HepG2 (cell line): ENCODE measurements around the gene SLC29A3. TPM values are rescaled to one million over a fixed set of nuclear protein-coding genes. Genes with fewer than 3 reads are reported as not detected.
A peak's percentile ranks its signal among the peaks of the same experiment; 100 is the strongest.

Experiments used
- ATAC-seq: fragments of 200-7000 bp; cut with Tn5 transposase; 3 replicates; pipeline ENCODE4 v1.9.1; 2020; ENCODE audit warnings: mild to moderate bottlenecking, moderate library complexity
- BruUV-seq: library from RNA; stranded (reverse); fragments of 400-500 nt; replicated peaks from 2 replicates; lab custom pipeline; 2021; lab: Mats Ljungman, UMichigan
- CTCF ChIA-PET: fragments of 300-600 bp; formaldehyde crosslinking; extraction: SDS; loops from one replicate; lab custom pipeline; 2021; ENCODE audit warnings: low total read pairs, inconsistent platforms, low intra/inter-chr PET ratio; lab: Yijun Ruan, JAX
- POLR2A ChIA-PET: fragments of 350-600 bp; sonication (Branson Sonifier 250); formaldehyde crosslinking; loops from one replicate; lab custom pipeline; 2020; ENCODE audit warnings: antibody characterized with exemption, inconsistent platforms; lab: Yijun Ruan, JAX
- DNase-seq: peaks from one replicate; pipeline ENCODE4 v3.0.0-alpha.2; 2015; ENCODE audit warnings: low spot score
- FAIRE-seq: peaks from 3 replicates; lab custom pipeline; 2011; peaks lifted over from hg19 to GRCh38; lab: Jason Lieb, UNC
- H2AFZ ChIP-seq: one replicate; pipeline ENCODE4 v1.6.1; 2011; ENCODE audit warnings: low read length, inconsistent platforms
- H3K27ac ChIP-seq: fragments of 300-600 bp; 3 replicates; pipeline ENCODE4 v1.8.0; 2011; ENCODE audit warnings: mixed run types, mild to moderate bottlenecking, mixed read lengths, low read length, inconsistent platforms; ENCODE audit not compliant: insufficient read depth; ENCODE audit errors: extremely low read length
- H3K27me3 ChIP-seq, 2 experiments: fragments of 200-600 bp in 1 of 2; 2 replicates in 1 of 2; 3 replicates in 1 of 2; pipeline versions ENCODE4 v1.6.0 to v1.8.0; 2011; ENCODE audit warnings: low read length in 2 of 2, mild to moderate bottlenecking in 2 of 2, moderate library complexity in 2 of 2, inconsistent platforms in 1 of 2; ENCODE audit not compliant: insufficient read depth in 2 of 2, control insufficient read depth in 1 of 2
- H3K36me3 ChIP-seq, 2 experiments: fragments of 200-600 bp in 1 of 2; replicated peaks in 1 of 2; 2 replicates in 1 of 2; 3 replicates in 1 of 2; pipeline versions ENCODE4 v1.5.1 to v1.8.0; 2011; ENCODE audit warnings: low read length in 2 of 2, inconsistent platforms in 1 of 2; ENCODE audit not compliant: insufficient read depth in 2 of 2, control insufficient read depth in 1 of 2
- H3K4me1 ChIP-seq: 2 replicates; pipeline ENCODE4 v1.5.1; 2012; ENCODE audit warnings: low read length, inconsistent platforms; ENCODE audit not compliant: insufficient read depth
- H3K4me2 ChIP-seq: 2 replicates; pipeline ENCODE4 v1.6.0; 2011; ENCODE audit warnings: low read depth, low read length, inconsistent platforms
- H3K4me3 ChIP-seq, 3 experiments: fragments of 200-600 bp in 1 of 3; sonication (generic), shearing (Covaris generic) in 1 of 3; replicated peaks in 1 of 3; 2 replicates each; pipeline ENCODE4 v1.5.1; 2011 to 2016; ENCODE audit warnings: low read length in 3 of 3, inconsistent platforms in 2 of 3, low read depth in 2 of 3, mild to moderate bottlenecking in 2 of 3, control low read depth in 1 of 3, mixed read lengths in 1 of 3; ENCODE audit not compliant: insufficient read depth in 1 of 3
- H3K79me2 ChIP-seq: one replicate; pipeline ENCODE4 v1.6.1; 2011; ENCODE audit warnings: low read length, inconsistent platforms; ENCODE audit not compliant: insufficient read depth
- H3K9ac ChIP-seq: 2 replicates; pipeline ENCODE4 v1.6.0; 2011; ENCODE audit warnings: mild to moderate bottlenecking, low read depth, low read length, inconsistent platforms; ENCODE audit not compliant: insufficient read depth
- H3K9me3 ChIP-seq: 2 replicates; pipeline ENCODE4 v1.5.1; 2012; ENCODE audit warnings: mild to moderate bottlenecking, low read length
- H4K20me1 ChIP-seq: 2 replicates; pipeline ENCODE4 v1.6.0; 2011; ENCODE audit warnings: inconsistent platforms, mild to moderate bottlenecking, low read length, moderate library complexity; ENCODE audit not compliant: insufficient read depth
- ARID2 ChIP-seq: sonication (generic); formaldehyde crosslinking; IDR thresholded peaks from 2 replicates; pipeline ENCODE4 v1.8.1; 2022; ENCODE audit warnings: mild to moderate bottlenecking, missing genetic modification reagents, borderline replicate concordance
- ASH2L ChIP-seq: fragments of 300-600, 200-600 bp; sonication (generic); IDR thresholded peaks from 2 replicates; pipeline ENCODE4 v1.7.0; 2017; ENCODE audit warnings: low read depth, mild to moderate bottlenecking, moderate library complexity, mixed read lengths, low read length; ENCODE audit not compliant: insufficient read length
- ERF ChIP-seq: IDR thresholded peaks from 2 replicates; pipeline ENCODE4 v1.6.1; 2018; ENCODE audit warnings: missing biosample characterization, missing genetic modification reagents
- ESRRA ChIP-seq: sonication (generic); formaldehyde crosslinking; IDR thresholded peaks from 2 replicates; pipeline ENCODE4 v1.5.1; 2020; ENCODE audit warnings: mild to moderate bottlenecking, low read depth, missing genetic modification reagents
- FOSL2 ChIP-seq: sonication (generic); formaldehyde crosslinking; IDR thresholded peaks from 2 replicates; pipeline ENCODE4 v1.4.0; 2020; ENCODE audit warnings: missing genetic modification reagents
- HIC2 ChIP-seq: sonication (generic); formaldehyde crosslinking; IDR thresholded peaks from 2 replicates; pipeline ENCODE4 v1.9.0; 2022; ENCODE audit warnings: low read depth, missing genetic modification reagents
- KDM5A ChIP-seq: fragments of 200-600 bp; sonication (generic); IDR thresholded peaks from 2 replicates; pipeline ENCODE4 v1.7.0; 2018; ENCODE audit warnings: antibody characterized with exemption, mild to moderate bottlenecking, low read length, borderline replicate concordance
- PHF8 ChIP-seq: sonication (generic); formaldehyde crosslinking; IDR thresholded peaks from 2 replicates; pipeline ENCODE4 v1.5.0; 2020; ENCODE audit warnings: missing genetic modification reagents
- POLR2A ChIP-seq, 2 experiments: IDR thresholded peaks; 2 replicates each; pipeline ENCODE4 v1.6.1; 2011; ENCODE audit warnings: low read depth in 2 of 2, low read length in 2 of 2, mild to moderate bottlenecking in 1 of 2, moderate library complexity in 1 of 2; ENCODE audit not compliant: insufficient read depth in 1 of 2
- RORA ChIP-seq: sonication (generic); formaldehyde crosslinking; IDR thresholded peaks from 2 replicates; pipeline ENCODE4 v1.5.0; 2020; ENCODE audit warnings: mild to moderate bottlenecking, missing genetic modification reagents, moderate library complexity
- SIX1 ChIP-seq: sonication (generic); formaldehyde crosslinking; IDR thresholded peaks from 2 replicates; pipeline ENCODE4 v1.4.0; 2020; ENCODE audit warnings: missing genetic modification reagents, borderline replicate concordance
- STAG1 ChIP-seq: sonication (generic); formaldehyde crosslinking; IDR thresholded peaks from 2 replicates; pipeline ENCODE4 v1.4.0; 2020; ENCODE audit warnings: missing genetic modification reagents
- THAP11 ChIP-seq: IDR thresholded peaks from 2 replicates; pipeline ENCODE4 v1.6.1; 2016; ENCODE audit warnings: missing biosample characterization, missing genetic modification reagents
- TRIM22 ChIP-seq: fragments of 450-650 bp; IDR thresholded peaks from 2 replicates; pipeline ENCODE4 v1.6.1; 2017
- ZNF281 ChIP-seq: sonication (generic); formaldehyde crosslinking; IDR thresholded peaks from 2 replicates; pipeline ENCODE4 v1.4.0; 2020; ENCODE audit warnings: missing genetic modification reagents, borderline replicate concordance
- ZNF619 ChIP-seq: sonication (generic); formaldehyde crosslinking; IDR thresholded peaks from 2 replicates; pipeline ENCODE4 v1.4.0; 2020; ENCODE audit warnings: mild to moderate bottlenecking, missing genetic modification reagents
- ZNF629 ChIP-seq: sonication (generic); formaldehyde crosslinking; conservative IDR thresholded peaks from 2 replicates; pipeline ENCODE4 v1.5.0; 2020; ENCODE audit warnings: missing genetic modification reagents
- ZNF749 ChIP-seq: sonication (generic); formaldehyde crosslinking; IDR thresholded peaks from 2 replicates; pipeline ENCODE4 v1.8.0; 2022; ENCODE audit warnings: mild to moderate bottlenecking, missing genetic modification reagents, moderate library complexity, borderline replicate concordance
- ZNF776 ChIP-seq: sonication (generic); formaldehyde crosslinking; IDR thresholded peaks from 2 replicates; pipeline ENCODE4 v1.4.0; 2020; ENCODE audit warnings: mild to moderate bottlenecking, missing genetic modification reagents
- WGBS: methylation state at CpG from one replicate; pipeline ENCODE4 v1.1.6; 2017; ENCODE audit warnings: low lambda C conversion rate; 5-methylcytosine and 5-hydroxymethylcytosine counted together
- in situ Hi-C: cut with HindIII; loops from 2 replicates; pipeline ENCODE4 v1.10.0; 2017; ENCODE audit warnings: low pct_unique_long_range_greater_than_20kb; ENCODE audit not compliant: extremely low pct_ligation_motif_present
- intact Hi-C: fragments of 100-400 bp; cut with micrococcal nuclease; formaldehyde crosslinking; loops from one replicate; pipeline ENCODE4 v1.10.0; 2022; ENCODE audit not compliant: unreplicated experiment
- polyA plus RNA-seq, 8 experiments: library from polyadenylated mRNA; depleted of rRNA in 3 of 8; stranded (reverse) in 7 of 8; unstranded in 1 of 8; fragments of >200 nt; fragmentation: Illumina TruSeq in 4 of 8; extraction: Trizol in 4 of 8; gene quantifications; 2 replicates each; pipeline versions ENCODE4 v1.2.1 to v1.2.3, GENCODE V29; 2011 to 2016; ENCODE audit warnings: low read depth in 4 of 8, missing spikeins in 1 of 8, mixed read lengths in 1 of 8; ENCODE audit not compliant: insufficient read depth in 1 of 8
- total RNA-seq, 5 experiments: library from RNA; depleted of rRNA; stranded (reverse); fragments of >200 nt; fragmentation: Illumina TruSeq; extraction: Trizol; gene quantifications; 2 replicates each; pipeline ENCODE4 v1.2.3, GENCODE V29; 2016; ENCODE audit warnings: low read depth in 1 of 5

Gene SLC29A3
- total and polyA plus RNA-seq, 2 of the 13 experiments (the other 11 are each of a cell fraction or from before 2014, with no cell fraction given): 8.6 to 11.8 TPM

GRCh38 chr10:71330789-71331404 lies 11.8 kb downstream of the SLC29A3 start:
- H3K4me2 ChIP-seq: no peak overlapping the region
- POLR2A ChIA-PET: interaction anchor here (0.8 to 16.7 kb wide), 4 partner anchors 9 to 46 kb away, joined by 3 to 210 read pairs (median 10); partner anchors contain the start of gene SLC29A3
- H3K4me3 ChIP-seq: no peak overlapping the region
- ATAC-seq: no peak
- CTCF ChIA-PET: no interaction called here
- no peak for DNase-seq
- H3K27me3 ChIP-seq: no peaks in the 10 kb centered on the region
- peaks cover 66% of the 10 kb centered on the region for H3K4me1 ChIP-seq
- no peak overlapping the region for H2AFZ ChIP-seq
- H4K20me1 ChIP-seq: no peaks in the 10 kb centered on the region
- in situ Hi-C loops (loop anchor here (25.0 kb wide), 1 partner anchor 706 kb away; no protein-coding TSS in a partner anchor), intact Hi-C loops (no loop called here)
- no peak overlapping the region for H3K27ac ChIP-seq
- H3K9me3 ChIP-seq: no peaks in the 10 kb centered on the region
- FAIRE-seq: peak; percentile 26
- WGBS: 66% methylated on average over 4 of the region's 4 CpGs
- BruUV-seq: no TSS peak
- H3K79me2 ChIP-seq: peaks cover 16% of the 10 kb centered on the region
- peaks cover 12 to 20% of the 10 kb centered on the region in 2 experiments; a peak in 4 of 5 replicates for H3K36me3 ChIP-seq
- no peak overlapping the region for H3K9ac ChIP-seq
- TF ChIP-seq KDM5A (no peak), PHF8 (CRISPR knock-in tag) (no peak), ERF (CRISPR knock-in tag) (no peak), ASH2L (no peak), ZNF776 (CRISPR knock-in tag) (no peak), THAP11 (CRISPR knock-in tag) (no peak), SIX1 (CRISPR knock-in tag) (no peak), ESRRA (CRISPR knock-in tag) (peak; percentile 76), TRIM22 (no peak), ZNF629 (CRISPR knock-in tag) (peak; percentile 70), ZNF619 (CRISPR knock-in tag) (no peak), RORA (CRISPR knock-in tag) (no peak), ZNF281 (peak; percentile 34; the same call in 1 of the 2 replicates), FOSL2 (CRISPR knock-in tag) (0 out of 2 replicates have a peak, but pooled peaks have one; percentile 23), HIC2 (CRISPR knock-in tag) (no peak), STAG1 (CRISPR knock-in tag) (no peak), ZNF749 (CRISPR knock-in tag) (no peak), ARID2 (no peak), POLR2A (IDR thresholded peaks at IDR 0.05; ENCODE audit: insufficient read depth in 1 of 2, low read depth in 2 of 2, low read length in 2 of 2) (no peak)
